ENCODE data around the gene ONECUT3. TPM values are rescaled to one million over a fixed set of nuclear protein-coding genes. Genes with fewer than 3 reads are reported as not detected.

Gene ONECUT3
- total and polyA plus RNA-seq, 2 donors (not counting 3 experiments of a cell fraction or from before 2014, with no cell fraction given): not detected

GRCh38 chr19:1787116-1787515 lies 33.8 kb downstream of the ONECUT3 start:
- FAIRE-seq: no peak

GRCh38 chr19:1789261-1790041 lies 36.1 kb downstream of the ONECUT3 start:
- Histone ChIP-seq H3K4me2 (ENCODE audit: insufficient read depth, low read length) (no peak overlapping the region), H3K79me2 (ENCODE audit: control insufficient read depth, insufficient read depth, low read length) (no peaks in the 10 kb centered on the region), H3K27ac (ENCODE audit: insufficient read depth, low read depth, low read length) (no peak overlapping the region), H4K20me1 (replicated peaks; ENCODE audit: control insufficient read depth, extremely low read depth, insufficient read depth, low read length) (no peaks in the 10 kb centered on the region), H3K9ac (replicated peaks; ENCODE audit: extremely low read depth, insufficient read depth, low read length) (no peak overlapping the region), H3K9me1 (replicated peaks; ENCODE audit: control insufficient read depth, extremely low read depth, insufficient read depth, low read length) (no peaks in the 10 kb centered on the region), H3K4me1 (ENCODE audit: control insufficient read depth, extremely low read depth, insufficient read depth, low read length) (no peaks in the 10 kb centered on the region), H2AFZ (ENCODE audit: low read depth, low read length) (peak overlapping the region; percentile 77), H3K36me3 (ENCODE audit: control insufficient read depth in 2 of 2, extremely low read depth in 1 of 2, insufficient read depth in 2 of 2, low read length in 2 of 2) (no peaks in the 10 kb centered on the region), H3K9me3 (replicated peaks; ENCODE audit: control insufficient read depth, insufficient read depth, low read length) (no peaks in the 10 kb centered on the region), H3K4me3 (replicated peaks in 1 of 3; ENCODE audit: insufficient read depth in 1 of 3, low read depth in 1 of 3, low read length in 3 of 3) (no peak overlapping the region), H3K27me3 (ENCODE audit: control insufficient read depth in 2 of 2, insufficient read depth in 2 of 2, low read length in 2 of 2) (no peaks in the 10 kb centered on the region)
- intact Hi-C loops (cut with micrococcal nuclease) (loop anchor here (5.0 kb wide), 1 partner anchor 38 kb away; no protein-coding TSS in a partner anchor), dilution Hi-C loops (cut with MboI; ENCODE audit: extremely low pct_ligation_motif_present, low sequenced_read_pairs) (no loop called here)
- CTCF ChIA-PET: interaction anchor here (0.5 to 2.8 kb wide), 9 partner anchors 8 to 117 kb away, joined by 3 to 15 read pairs (median 4); no protein-coding TSS in a partner anchor
- BruUV-seq (replicated peaks): no TSS peak
- FAIRE-seq (no peak), DNase-seq (ENCODE audit: low read depth, low spot score) (no peak)
- TF ChIP-seq CTCF (IDR thresholded peaks at IDR 0.05; ENCODE audit: extremely low read depth in 1 of 2, insufficient read depth in 1 of 2, low read depth in 1 of 2, low read length in 2 of 2) (no peak), MYC (IDR thresholded peaks at IDR 0.05; ENCODE audit: low read depth, low read length) (no peak), EZH2 (IDR thresholded peaks at IDR 0.05; ENCODE audit: borderline replicate concordance, low read depth, low read length, severe bottlenecking) (no peak), POLR2A (IDR thresholded peaks at IDR 0.05; ENCODE audit: low read depth, low read length) (no peak), FOS (IDR thresholded peaks at IDR 0.05; ENCODE audit: borderline replicate concordance, insufficient read depth, low read length) (no peak), POLR2AphosphoS5 (IDR thresholded peaks at IDR 0.05; ENCODE audit: insufficient read depth, low read depth, low read length) (no peak), GATA2 (IDR thresholded peaks at IDR 0.05; ENCODE audit: insufficient read depth, insufficient read length, low read depth, low read length) (no peak), MAX (IDR thresholded peaks at IDR 0.05; ENCODE audit: insufficient read depth, insufficient read length) (no peak), JUN (IDR thresholded peaks at IDR 0.05; ENCODE audit: borderline replicate concordance, insufficient read depth, insufficient read length, low read depth) (no peak)
- POLR2A ChIA-PET: no interaction called here

More at GRCh38 chr19:1787116-1787515, 33.8 kb downstream of the ONECUT3 start:
- TF ChIP-seq GATA2 (IDR thresholded peaks at IDR 0.05; ENCODE audit: insufficient read depth, insufficient read length, low read depth, low read length) (no peak), MAX (IDR thresholded peaks at IDR 0.05; ENCODE audit: insufficient read depth, insufficient read length) (no peak), MYC (IDR thresholded peaks at IDR 0.05; ENCODE audit: low read depth, low read length) (no peak)
- no TSS peak for BruUV-seq (replicated peaks)
- Histone ChIP-seq H3K36me3 (ENCODE audit: control insufficient read depth in 2 of 2, extremely low read depth in 1 of 2, insufficient read depth in 2 of 2, low read length in 2 of 2) (no peaks in the 10 kb centered on the region), H3K79me2 (ENCODE audit: control insufficient read depth, insufficient read depth, low read length) (no peaks in the 10 kb centered on the region), H3K9me1 (replicated peaks; ENCODE audit: control insufficient read depth, extremely low read depth, insufficient read depth, low read length) (no peaks in the 10 kb centered on the region), H3K27ac (ENCODE audit: insufficient read depth, low read depth, low read length) (no peak overlapping the region), H3K4me2 (ENCODE audit: insufficient read depth, low read length) (no peak overlapping the region), H3K4me1 (ENCODE audit: control insufficient read depth, extremely low read depth, insufficient read depth, low read length) (no peaks in the 10 kb centered on the region), H4K20me1 (replicated peaks; ENCODE audit: control insufficient read depth, extremely low read depth, insufficient read depth, low read length) (no peaks in the 10 kb centered on the region), H3K27me3 (ENCODE audit: control insufficient read depth in 2 of 2, insufficient read depth in 2 of 2, low read length in 2 of 2) (no peaks in the 10 kb centered on the region), H3K9ac (replicated peaks; ENCODE audit: extremely low read depth, insufficient read depth, low read length) (no peak overlapping the region), H3K9me3 (replicated peaks; ENCODE audit: control insufficient read depth, insufficient read depth, low read length) (no peaks in the 10 kb centered on the region), H2AFZ (ENCODE audit: low read depth, low read length) (no peak overlapping the region), H3K4me3 (replicated peaks in 1 of 3; ENCODE audit: insufficient read depth in 1 of 3, low read depth in 1 of 3, low read length in 3 of 3) (no peak overlapping the region)
- no peak for DNase-seq (ENCODE audit: low read depth, low spot score)
- intact Hi-C loops (cut with micrococcal nuclease) (loop anchor here (5.0 kb wide), 1 partner anchor 40 kb away; no protein-coding TSS in a partner anchor), dilution Hi-C loops (cut with MboI; ENCODE audit: extremely low pct_ligation_motif_present, low sequenced_read_pairs) (no loop called here)
- ChIA-PET CTCF (interaction anchor here (1.5 kb wide), 1 partner anchor 241 kb away, joined by 3 read pairs; no protein-coding TSS in a partner anchor), POLR2A (no interaction called here)
